AG04450 (cell line): ENCODE measurements around the gene SLC25A39. TPM values are rescaled to one million over a fixed set of nuclear protein-coding genes. Genes with fewer than 3 reads are reported as not detected.

Experiments used
- CTCF ChIA-PET: fragments of 300-600, 350-600 bp; formaldehyde crosslinking; extraction: SDS; loops from one replicate; lab custom pipeline; 2022; ENCODE audit warnings: antibody characterized with exemption, inconsistent platforms; lab: Charles Lee
- POLR2A ChIA-PET: fragments of 350-600 bp; formaldehyde crosslinking; extraction: SDS; loops from one replicate; lab custom pipeline; 2021; ENCODE audit warnings: antibody characterized with exemption, inconsistent platforms; lab: Yijun Ruan, JAX
- DNase-seq: peaks from one replicate; pipeline ENCODE4 v3.0.0-alpha.2; 2011; ENCODE audit warnings: low read depth, low spot score
- H3K27ac ChIP-seq: one replicate; pipeline ENCODE4 v1.5.1; 2012; ENCODE audit warnings: low read depth, low read length, control low read depth
- H3K27me3 ChIP-seq: one replicate; pipeline ENCODE4 v1.6.0; 2012; ENCODE audit warnings: low read length; ENCODE audit not compliant: control insufficient read depth, insufficient read depth
- H3K4me3 ChIP-seq: 2 replicates; pipeline ENCODE4 v1.5.1; 2011; ENCODE audit warnings: mild to moderate bottlenecking, low read depth, low read length, control low read depth
- H3K9me3 ChIP-seq: 2 replicates; pipeline ENCODE4 v1.5.1; 2012; ENCODE audit warnings: low read length; ENCODE audit not compliant: control insufficient read depth, insufficient read depth
- CTCF ChIP-seq: IDR thresholded peaks from 2 replicates; pipeline ENCODE4 v1.5.1; 2011; ENCODE audit warnings: low read depth, low read length, control low read depth, inconsistent platforms
- polyA plus RNA-seq: library from polyadenylated mRNA; depleted of rRNA; stranded (reverse); fragments of >200 nt; gene quantifications from 2 replicates; pipeline ENCODE4 v1.2.3, GENCODE V29; 2011

Gene SLC25A39
- polyA plus RNA-seq, 1 experiment = 32.1 TPM

GRCh38 chr17:44308320-44308818 is 16.3 kb downstream of the SLC25A39 start, which contains the start of gene RUNDC3A:
TSS of gene RUNDC3A (plus strand) at chr17:44308601. CDS start at chr17:44308833, 232 bp downstream.
- H3K27me3 ChIP-seq = peaks cover 41% of the 10 kb centered on the region
- H3K9me3 ChIP-seq = no peaks in the 10 kb centered on the region; the same call in 1 of the 2 replicates
- TF ChIP-seq CTCF = no peak
- CTCF ChIA-PET = no interaction called here
- POLR2A ChIA-PET = interaction anchor here (0.5 to 1.0 kb wide), 2 partner anchors 85 to 105 kb away, joined by 3 to 9 read pairs; no protein-coding TSS in a partner anchor
- H3K27ac ChIP-seq = no peak within 1 kb of the TSS
- DNase-seq = no peak
- peak within 1 kb of the TSS; percentile 57 for H3K4me3 ChIP-seq

- POLR2A ChIA-PET = interaction anchor here (0.5 to 1.0 kb wide), 2 partner anchors 84 to 104 kb away, joined by 3 to 9 read pairs; no protein-coding TSS in a partner anchor
- no peak for DNase-seq
- no peak for TF ChIP-seq CTCF
- Histone ChIP-seq H3K4me3 (peak overlapping the region; percentile 57; the same call in 1 of the 2 replicates), H3K27ac (no peak overlapping the region), H3K9me3 (no peaks in the 10 kb centered on the region; the same call in 1 of the 2 replicates), H3K27me3 (peaks cover 36% of the 10 kb centered on the region)
- CTCF ChIA-PET = interaction anchor here (0.7 kb wide), 1 partner anchor 223 kb away, joined by 7 read pairs; no protein-coding TSS in a partner anchor
Measured at GRCh38 chr17:44307387-44308186, 17.0 kb downstream of the SLC25A39 start.

DNA sequence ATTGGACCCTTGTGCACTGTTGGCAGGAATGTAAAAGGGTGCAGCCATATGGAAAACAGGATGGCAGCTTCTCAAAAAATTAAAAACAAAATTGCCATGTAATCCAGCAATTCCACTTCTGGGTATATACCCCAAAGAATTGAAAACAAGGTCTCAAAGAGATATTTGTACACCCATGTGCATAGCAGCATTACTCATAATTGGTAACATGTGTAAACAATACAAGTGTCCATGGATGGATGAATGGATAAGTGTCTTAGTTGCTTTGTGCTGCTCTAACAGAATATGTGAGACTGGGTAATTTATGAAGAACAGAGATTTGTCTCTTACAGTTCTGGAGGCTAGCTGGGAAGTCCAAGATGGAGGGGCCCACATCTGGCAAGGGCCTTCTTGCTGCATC is 20.0 kb downstream of the SLC25A39 start:
- H3K27me3 ChIP-seq = peaks cover 32% of the 10 kb centered on the region
- no peak for DNase-seq
- no peaks in the 10 kb centered on the region; the same call in 1 of the 2 replicates for H3K9me3 ChIP-seq
- POLR2A ChIA-PET = no interaction called here
- no peak for TF ChIP-seq CTCF
- CTCF ChIA-PET = no interaction called here
- no peak overlapping the region for H3K4me3 ChIP-seq
- no peak overlapping the region for H3K27ac ChIP-seq

DNA sequence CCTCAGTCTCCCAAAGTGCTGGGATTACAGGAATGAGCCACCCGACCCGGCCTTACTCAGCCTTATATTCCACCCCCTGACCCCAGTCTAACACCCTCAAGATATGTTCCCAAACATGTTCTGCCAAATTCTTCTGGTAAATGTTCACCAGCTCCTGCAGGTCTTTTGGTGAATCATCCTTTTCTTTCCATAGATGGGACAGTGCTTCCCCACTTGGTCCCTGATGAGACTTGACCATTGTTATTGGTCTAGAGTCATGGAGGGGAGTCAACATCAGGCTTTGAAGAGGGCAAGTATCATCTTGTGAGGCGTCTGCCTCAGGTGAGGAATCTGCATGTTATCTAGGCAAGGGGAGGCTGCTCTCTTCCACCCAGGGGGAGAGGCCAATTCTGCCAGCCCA is 26.6 kb downstream of the SLC25A39 start:
- TF ChIP-seq CTCF = no peak
- Histone ChIP-seq H3K4me3 (no peak overlapping the region), H3K27ac (no peak overlapping the region), H3K9me3 (no peaks in the 10 kb centered on the region), H3K27me3 (peaks cover 27% of the 10 kb centered on the region)
- POLR2A ChIA-PET = no interaction called here
- CTCF ChIA-PET = no interaction called here
- no peak for DNase-seq
